Measurements from ENCODE around the gene CROCC2. TPM values are rescaled to one million over a fixed set of nuclear protein-coding genes. Genes with fewer than 3 reads are reported as not detected.

Gene CROCC2
- total and polyA plus RNA-seq, 2 of the 13 experiments (the other 11 are each of a cell fraction or from before 2014, with no cell fraction given): not detected

DNA sequence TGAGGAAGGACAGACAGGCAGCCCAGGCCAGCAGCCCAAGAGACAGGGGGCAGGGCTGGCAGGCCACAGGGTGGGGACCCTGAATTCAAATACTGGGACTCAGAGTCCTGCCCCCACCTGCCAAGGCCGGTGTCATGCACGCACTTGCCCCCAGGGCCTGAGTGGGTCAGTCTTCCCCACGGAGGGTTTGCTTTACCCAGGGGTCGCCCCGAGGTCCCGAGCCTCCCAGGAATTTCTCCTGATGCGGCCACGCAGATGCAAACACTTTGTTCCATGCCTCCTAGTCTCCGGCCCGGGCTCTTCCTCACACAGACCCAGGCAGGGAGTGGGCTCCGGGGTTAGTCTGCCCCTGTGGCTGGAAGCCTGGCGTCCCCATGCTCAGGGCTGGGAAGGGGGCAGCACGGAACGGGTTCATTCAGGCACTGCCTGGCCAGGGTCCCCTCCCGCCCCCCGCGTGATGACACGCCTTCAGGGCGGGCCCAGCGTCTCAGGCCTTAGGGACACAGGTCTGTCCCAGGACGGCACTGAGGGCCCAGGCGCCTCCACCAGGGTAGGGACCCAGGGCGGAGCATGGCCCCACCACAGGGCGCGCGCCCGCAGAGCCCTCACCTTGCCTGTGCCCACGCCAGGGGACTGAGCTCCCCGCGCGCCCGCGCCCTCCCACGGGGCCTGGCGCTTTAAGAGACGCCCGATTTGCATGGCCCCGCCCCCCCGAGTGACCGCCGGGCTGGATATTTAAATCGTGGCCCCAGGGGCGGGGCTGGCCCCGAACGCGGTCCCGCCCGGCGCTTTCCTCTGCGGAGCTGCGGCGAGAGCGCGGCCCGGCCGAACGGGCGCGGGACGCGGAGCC is 91.9 kb downstream of the CROCC2 start, which contains the start of gene SNED1 (continued):
- TF ChIP-seq, protein P1, sequence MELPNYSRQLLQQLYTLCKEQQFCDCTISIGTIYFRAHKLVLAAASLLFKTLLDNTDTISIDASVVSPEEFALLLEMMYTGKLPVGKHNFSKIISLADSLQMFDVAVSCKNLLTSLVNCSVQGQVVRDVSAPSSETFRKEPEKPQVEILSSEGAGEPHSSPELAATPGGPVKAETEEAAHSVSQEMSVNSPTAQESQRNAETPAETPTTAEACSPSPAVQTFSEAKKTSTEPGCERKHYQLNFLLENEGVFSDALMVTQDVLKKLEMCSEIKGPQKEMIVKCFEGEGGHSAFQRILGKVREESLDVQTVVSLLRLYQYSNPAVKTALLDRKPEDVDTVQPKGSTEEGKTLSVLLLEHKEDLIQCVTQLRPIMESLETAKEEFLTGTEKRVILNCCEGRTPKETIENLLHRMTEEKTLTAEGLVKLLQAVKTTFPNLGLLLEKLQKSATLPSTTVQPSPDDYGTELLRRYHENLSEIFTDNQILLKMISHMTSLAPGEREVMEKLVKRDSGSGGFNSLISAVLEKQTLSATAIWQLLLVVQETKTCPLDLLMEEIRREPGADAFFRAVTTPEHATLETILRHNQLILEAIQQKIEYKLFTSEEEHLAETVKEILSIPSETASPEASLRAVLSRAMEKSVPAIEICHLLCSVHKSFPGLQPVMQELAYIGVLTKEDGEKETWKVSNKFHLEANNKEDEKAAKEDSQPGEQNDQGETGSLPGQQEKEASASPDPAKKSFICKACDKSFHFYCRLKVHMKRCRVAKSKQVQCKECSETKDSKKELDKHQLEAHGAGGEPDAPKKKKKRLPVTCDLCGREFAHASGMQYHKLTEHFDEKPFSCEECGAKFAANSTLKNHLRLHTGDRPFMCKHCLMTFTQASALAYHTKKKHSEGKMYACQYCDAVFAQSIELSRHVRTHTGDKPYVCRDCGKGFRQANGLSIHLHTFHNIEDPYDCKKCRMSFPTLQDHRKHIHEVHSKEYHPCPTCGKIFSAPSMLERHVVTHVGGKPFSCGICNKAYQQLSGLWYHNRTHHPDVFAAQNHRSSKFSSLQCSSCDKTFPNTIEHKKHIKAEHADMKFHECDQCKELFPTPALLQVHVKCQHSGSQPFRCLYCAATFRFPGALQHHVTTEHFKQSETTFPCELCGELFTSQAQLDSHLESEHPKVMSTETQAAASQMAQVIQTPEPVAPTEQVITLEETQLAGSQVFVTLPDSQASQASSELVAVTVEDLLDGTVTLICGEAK (IDR thresholded peaks at IDR 0.05): no peak
- TF ChIP-seq, protein P1 (CRISPR knock-in tag; IDR thresholded peaks at IDR 0.05): no peak
- TF ChIP-seq ZNF17 (CRISPR knock-in tag; IDR thresholded peaks at IDR 0.05) (no peak), ZSCAN30 (CRISPR knock-in tag; IDR thresholded peaks at IDR 0.05) (no peak), REPIN1 (CRISPR knock-in tag; IDR thresholded peaks at IDR 0.05; ENCODE audit: borderline replicate concordance, low read depth) (0 out of 2 replicates have a peak, but pooled peaks have one; percentile 32), RBM39 (IDR thresholded peaks at IDR 0.05; ENCODE audit: low read depth, low read length, poor library complexity, severe bottlenecking) (peak; percentile 15), ZNF781 (CRISPR knock-in tag; IDR thresholded peaks at IDR 0.05; ENCODE audit: borderline replicate concordance, not compliant biosample characterization) (no peak), ZNF768 (CRISPR knock-in tag; IDR thresholded peaks at IDR 0.05) (peak; percentile 23; the same call in 1 of the 2 replicates), ZNF83 (CRISPR knock-in tag; IDR thresholded peaks at IDR 0.05; ENCODE audit: borderline replicate concordance) (0 out of 2 replicates have a peak, but pooled peaks have one; percentile 42)
- TF ChIP-seq, protein P2, sequence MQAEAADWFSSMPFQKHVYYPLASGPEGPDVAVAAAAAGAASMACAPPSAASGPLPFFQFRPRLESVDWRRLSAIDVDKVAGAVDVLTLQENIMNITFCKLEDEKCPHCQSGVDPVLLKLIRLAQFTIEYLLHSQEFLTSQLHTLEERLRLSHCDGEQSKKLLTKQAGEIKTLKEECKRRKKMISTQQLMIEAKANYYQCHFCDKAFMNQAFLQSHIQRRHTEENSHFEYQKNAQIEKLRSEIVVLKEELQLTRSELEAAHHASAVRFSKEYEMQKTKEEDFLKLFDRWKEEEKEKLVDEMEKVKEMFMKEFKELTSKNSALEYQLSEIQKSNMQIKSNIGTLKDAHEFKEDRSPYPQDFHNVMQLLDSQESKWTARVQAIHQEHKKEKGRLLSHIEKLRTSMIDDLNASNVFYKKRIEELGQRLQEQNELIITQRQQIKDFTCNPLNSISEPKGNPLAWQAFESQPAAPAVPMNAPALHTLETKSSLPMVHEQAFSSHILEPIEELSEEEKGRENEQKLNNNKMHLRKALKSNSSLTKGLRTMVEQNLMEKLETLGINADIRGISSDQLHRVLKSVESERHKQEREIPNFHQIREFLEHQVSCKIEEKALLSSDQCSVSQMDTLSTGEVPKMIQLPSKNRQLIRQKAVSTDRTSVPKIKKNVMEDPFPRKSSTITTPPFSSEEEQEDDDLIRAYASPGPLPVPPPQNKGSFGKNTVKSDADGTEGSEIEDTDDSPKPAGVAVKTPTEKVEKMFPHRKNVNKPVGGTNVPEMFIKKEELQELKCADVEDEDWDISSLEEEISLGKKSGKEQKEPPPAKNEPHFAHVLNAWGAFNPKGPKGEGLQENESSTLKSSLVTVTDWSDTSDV (CRISPR knock-in tag; IDR thresholded peaks at IDR 0.05): no peak
- TF ChIP-seq, protein P3, sequence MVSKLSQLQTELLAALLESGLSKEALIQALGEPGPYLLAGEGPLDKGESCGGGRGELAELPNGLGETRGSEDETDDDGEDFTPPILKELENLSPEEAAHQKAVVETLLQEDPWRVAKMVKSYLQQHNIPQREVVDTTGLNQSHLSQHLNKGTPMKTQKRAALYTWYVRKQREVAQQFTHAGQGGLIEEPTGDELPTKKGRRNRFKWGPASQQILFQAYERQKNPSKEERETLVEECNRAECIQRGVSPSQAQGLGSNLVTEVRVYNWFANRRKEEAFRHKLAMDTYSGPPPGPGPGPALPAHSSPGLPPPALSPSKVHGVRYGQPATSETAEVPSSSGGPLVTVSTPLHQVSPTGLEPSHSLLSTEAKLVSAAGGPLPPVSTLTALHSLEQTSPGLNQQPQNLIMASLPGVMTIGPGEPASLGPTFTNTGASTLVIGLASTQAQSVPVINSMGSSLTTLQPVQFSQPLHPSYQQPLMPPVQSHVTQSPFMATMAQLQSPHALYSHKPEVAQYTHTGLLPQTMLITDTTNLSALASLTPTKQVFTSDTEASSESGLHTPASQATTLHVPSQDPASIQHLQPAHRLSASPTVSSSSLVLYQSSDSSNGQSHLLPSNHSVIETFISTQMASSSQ (IDR thresholded peaks at IDR 0.05; ENCODE audit: low read depth): no peak
- TF ChIP-seq, protein P3 (CRISPR knock-in tag; IDR thresholded peaks at IDR 0.05; ENCODE audit: borderline replicate concordance): no peak

Data from HepG2 (cell line).